ENCODE results near the gene SYT2.
"Not testable (repeated sequence)": the region's sequence is repeated elsewhere in the genome, so short reads cannot be mapped to it uniquely, and the experiment has no call there.

Gene SYT2

GRCh38 chr1:202643397-202644218, 66.6 kb downstream of the SYT2 start:
- peak overlapping the region; percentile 58 for H3K4me3 ChIP-seq (ENCODE audit: low read depth, low read length)
- DNase-seq: peak; percentile 93

DNA sequence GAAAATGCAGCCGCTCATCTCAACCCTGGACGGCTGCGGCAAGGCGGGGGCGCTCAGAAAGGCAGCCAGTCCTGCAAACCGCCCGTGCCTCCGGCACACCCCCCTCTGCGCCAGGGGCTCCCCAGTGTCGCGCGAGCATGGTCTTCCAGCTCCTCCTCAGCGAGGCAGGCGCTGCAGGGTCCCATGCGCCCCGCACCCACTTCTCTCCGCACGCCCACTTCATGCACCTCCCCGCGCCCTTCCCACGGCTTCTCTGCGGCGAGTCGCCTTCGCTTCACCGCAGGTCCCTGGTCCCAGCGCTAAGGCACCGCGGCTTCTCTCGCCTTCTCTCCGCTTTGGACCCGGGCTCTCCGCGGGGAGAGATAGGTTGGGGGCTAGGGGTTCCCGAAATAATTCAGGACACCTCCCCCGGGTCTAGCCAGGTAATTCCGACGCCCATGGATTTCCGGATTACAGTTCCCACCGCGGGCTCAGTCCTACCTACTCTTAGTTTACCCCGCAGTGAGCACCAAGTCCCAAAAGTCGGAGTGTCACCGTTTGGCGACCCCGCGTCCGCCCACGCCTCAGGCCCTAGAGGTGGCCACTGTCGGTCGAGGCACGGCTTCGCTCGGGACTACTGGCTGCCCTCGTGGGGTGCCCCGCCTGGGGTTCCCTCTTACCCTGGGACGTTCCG, 67.5 kb downstream of the SYT2 start:
- H3K9me3 ChIP-seq (ENCODE audit: severe bottlenecking): no peaks in the 10 kb centered on the region
- TF ChIP-seq, protein P1, sequence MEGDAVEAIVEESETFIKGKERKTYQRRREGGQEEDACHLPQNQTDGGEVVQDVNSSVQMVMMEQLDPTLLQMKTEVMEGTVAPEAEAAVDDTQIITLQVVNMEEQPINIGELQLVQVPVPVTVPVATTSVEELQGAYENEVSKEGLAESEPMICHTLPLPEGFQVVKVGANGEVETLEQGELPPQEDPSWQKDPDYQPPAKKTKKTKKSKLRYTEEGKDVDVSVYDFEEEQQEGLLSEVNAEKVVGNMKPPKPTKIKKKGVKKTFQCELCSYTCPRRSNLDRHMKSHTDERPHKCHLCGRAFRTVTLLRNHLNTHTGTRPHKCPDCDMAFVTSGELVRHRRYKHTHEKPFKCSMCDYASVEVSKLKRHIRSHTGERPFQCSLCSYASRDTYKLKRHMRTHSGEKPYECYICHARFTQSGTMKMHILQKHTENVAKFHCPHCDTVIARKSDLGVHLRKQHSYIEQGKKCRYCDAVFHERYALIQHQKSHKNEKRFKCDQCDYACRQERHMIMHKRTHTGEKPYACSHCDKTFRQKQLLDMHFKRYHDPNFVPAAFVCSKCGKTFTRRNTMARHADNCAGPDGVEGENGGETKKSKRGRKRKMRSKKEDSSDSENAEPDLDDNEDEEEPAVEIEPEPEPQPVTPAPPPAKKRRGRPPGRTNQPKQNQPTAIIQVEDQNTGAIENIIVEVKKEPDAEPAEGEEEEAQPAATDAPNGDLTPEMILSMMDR (IDR thresholded peaks at IDR 0.05; ENCODE audit: low read depth, low read length): no peak
- H3K27ac ChIP-seq: no peak overlapping the region
- peak overlapping the region; percentile 58 for H3K4me3 ChIP-seq (ENCODE audit: low read depth, low read length)
- peak; percentile 49 for DNase-seq
- no peaks in the 10 kb centered on the region for H3K27me3 ChIP-seq (ENCODE audit: insufficient read depth, low read depth, severe bottlenecking)
- H3K36me3 ChIP-seq: no peaks in the 10 kb centered on the region

More at GRCh38 chr1:202643397-202644218, 66.6 kb downstream of the SYT2 start:
- TF ChIP-seq, protein P1 (IDR thresholded peaks at IDR 0.05; ENCODE audit: low read depth, low read length): no peak
- peak overlapping the region; percentile 15; the same call in 1 of the 2 replicates for H3K27ac ChIP-seq
- H3K9me3 ChIP-seq (ENCODE audit: severe bottlenecking): no peaks in the 10 kb centered on the region
- H3K27me3 ChIP-seq (ENCODE audit: insufficient read depth, low read depth, severe bottlenecking): no peaks in the 10 kb centered on the region
- no peaks in the 10 kb centered on the region for H3K36me3 ChIP-seq

DNA sequence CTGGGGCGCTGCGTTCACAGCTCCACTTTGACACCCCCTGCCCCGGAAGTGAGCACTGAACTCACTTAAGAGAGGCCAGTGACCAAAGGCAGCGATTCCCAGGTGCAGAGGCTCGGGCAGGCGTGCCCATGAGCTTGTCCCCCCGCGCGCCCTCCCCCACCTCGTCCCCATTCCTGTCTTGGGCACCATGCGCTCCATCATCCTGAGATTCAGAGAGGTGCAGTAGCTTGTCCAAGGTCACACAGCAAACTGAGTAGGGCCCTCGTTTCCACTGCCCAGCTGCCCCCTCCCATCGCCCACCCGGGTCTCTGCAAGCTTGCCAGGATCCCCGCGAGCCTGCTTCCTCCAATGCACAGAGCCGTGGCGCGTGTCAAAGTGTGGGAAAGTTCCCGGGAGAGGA, 68.0 kb downstream of the SYT2 start:
- H3K9me3 ChIP-seq (ENCODE audit: severe bottlenecking): no peaks in the 10 kb centered on the region
- TF ChIP-seq, protein P1 (IDR thresholded peaks at IDR 0.05; ENCODE audit: low read depth, low read length): no peak
- H3K36me3 ChIP-seq: no peaks in the 10 kb centered on the region
- H3K27me3 ChIP-seq (ENCODE audit: insufficient read depth, low read depth, severe bottlenecking): no peaks in the 10 kb centered on the region
- H3K4me3 ChIP-seq (ENCODE audit: low read depth, low read length): peak overlapping the region; percentile 58
- no peak for DNase-seq
- H3K27ac ChIP-seq: no peak overlapping the region

- Histone ChIP-seq H3K27ac (no peak overlapping the region), H3K27me3 (ENCODE audit: insufficient read depth, low read depth, severe bottlenecking) (no peaks in the 10 kb centered on the region), H3K4me3 (ENCODE audit: low read depth, low read length) (no peak overlapping the region), H3K36me3 (no peaks in the 10 kb centered on the region), H3K9me3 (ENCODE audit: severe bottlenecking) (no peaks in the 10 kb centered on the region)
- TF ChIP-seq, protein P1 (IDR thresholded peaks at IDR 0.05; ENCODE audit: low read depth, low read length): no peak
- DNase-seq: no peak
These were observed 70.8 kb downstream of the SYT2 start for GRCh38 chr1:202639500-202639899.

GRCh38 chr1:202638701-202639305, 71.5 kb downstream of the SYT2 start:
- not testable (repeated sequence) for H3K36me3 ChIP-seq; H3K27me3 ChIP-seq (ENCODE audit: insufficient read depth, low read depth, severe bottlenecking); DNase-seq; H3K4me3 ChIP-seq (ENCODE audit: low read depth, low read length); H3K9me3 ChIP-seq (ENCODE audit: severe bottlenecking)
- H3K27ac ChIP-seq: peak overlapping the region; percentile 63

Data from WERI-Rb-1 (cell line).